GM19043 (cell line): ENCODE results near the gene NLK.
"Not testable (repeated sequence)": the region's sequence is repeated elsewhere in the genome, so short reads cannot be mapped to it uniquely, and the experiment has no call there.

Experiments
- ATAC-seq: cut with Tn5 transposase; IDR thresholded peaks from one replicate; pipeline ENCODE4 v1.9.1; 2021; ENCODE audit warnings: low read depth; ENCODE audit not compliant: unreplicated experiment

Gene NLK

DNA sequence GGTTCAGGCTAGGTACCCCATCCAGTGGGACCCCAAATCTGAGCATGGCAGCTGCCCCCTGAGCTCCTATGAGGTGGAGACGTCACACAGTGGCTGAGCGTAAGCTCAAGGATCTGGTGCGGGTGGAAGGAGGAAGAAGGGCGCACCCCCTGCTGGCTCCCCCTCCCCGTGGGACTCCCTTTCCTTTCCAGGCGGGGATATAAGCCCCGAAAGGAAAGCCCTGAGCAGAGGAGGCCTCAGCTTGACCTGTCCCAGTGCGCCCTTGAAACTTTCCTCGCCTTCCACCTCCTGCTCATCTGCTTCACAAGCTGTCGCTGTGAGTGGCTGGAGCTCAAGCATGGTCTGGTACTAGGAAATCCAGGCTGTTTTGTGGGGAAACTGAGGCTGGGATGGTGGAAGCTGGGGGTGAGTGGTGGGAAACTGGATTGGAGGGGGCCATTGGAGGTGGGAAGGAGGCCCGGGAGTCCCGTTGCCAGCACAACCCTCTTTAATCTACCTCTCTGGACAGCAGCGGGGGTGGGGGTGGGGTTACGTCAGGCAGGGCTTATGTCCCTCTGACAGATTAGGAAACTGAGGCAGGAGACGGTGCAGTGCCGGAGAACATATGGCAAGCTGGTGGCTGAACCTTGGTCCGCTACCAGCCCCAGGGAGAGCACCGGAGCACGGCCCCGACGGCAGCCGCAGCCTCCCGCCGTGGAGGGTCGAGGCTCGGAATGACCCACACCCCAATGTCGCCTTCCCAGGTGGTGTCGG is 184.3 kb downstream of the NLK start:
- no peak for ATAC-seq

DNA sequence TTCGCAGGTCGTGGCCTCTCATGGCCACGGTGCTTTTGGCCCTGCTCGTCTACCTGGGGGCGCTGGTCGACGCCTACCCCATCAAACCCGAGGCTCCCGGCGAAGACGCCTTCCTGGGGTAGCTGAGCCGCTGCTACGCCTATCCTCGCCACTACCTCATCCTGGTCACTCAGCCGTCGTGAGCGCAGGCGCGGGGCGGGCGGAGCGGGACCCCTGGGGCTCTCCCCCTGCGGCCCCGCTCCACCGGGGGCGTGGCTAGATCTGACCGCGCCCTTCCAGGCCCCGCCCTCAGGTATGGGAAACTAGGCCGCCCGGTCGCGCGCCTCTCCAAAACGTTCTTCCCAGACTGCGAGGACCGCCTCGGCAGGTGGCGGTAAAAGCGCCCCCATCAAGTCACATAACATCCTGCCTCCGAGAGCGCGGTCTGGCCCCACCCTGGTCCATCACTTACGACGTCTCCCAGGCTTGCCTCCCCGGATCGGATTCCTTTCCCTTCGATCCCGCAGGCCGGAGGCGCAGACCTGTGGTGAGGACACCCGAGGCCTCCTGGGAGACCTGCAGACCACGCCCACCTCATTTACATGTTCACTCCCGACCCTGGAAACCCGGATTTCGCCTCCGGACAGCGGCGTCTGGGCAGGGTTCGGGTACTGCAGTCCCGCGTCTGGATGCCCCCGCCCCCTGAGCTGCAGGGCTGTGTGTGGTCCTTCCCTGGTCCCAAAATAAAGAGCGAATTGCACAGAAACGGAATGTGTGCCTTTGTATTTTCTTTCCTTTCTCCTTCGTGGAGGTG is 185.0 kb downstream of the NLK start:
- ATAC-seq: no peak

DNA sequence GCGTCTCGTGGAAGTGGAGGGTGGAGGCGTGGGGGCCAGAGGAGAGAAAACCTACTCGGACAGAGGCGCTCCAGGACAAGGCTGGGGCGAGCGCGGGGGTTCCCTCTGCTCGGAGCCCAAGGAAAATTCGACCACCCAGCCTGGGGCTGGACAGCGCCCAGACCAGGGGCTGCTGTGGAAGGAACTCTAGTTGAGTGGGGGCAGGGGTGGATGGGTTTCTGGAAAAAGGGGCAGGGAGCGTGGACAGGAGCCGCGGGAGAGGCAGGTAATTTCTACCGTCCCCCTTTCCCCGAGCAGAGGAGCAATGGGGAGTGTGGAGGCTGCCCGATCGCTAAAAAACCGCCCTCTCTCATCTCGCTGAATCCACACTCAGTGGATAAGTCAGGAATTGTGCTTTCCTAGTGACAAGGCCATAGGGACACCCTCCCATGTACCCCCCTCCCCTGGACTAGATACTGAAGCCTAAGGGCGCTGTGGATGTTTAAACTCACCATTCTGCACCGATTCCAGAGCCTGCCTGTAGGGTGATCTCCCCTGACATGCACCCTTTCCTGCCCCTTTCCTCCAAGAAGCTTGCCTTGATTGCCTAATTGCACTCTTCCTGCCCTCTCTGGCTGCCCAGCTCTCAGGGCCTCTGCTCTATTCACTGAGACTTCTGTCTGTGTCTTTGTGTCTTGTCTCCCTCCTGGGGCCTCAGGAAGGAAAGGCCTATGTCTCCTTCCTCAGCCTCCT is 185.8 kb downstream of the NLK start:
- ATAC-seq: no peak

DNA sequence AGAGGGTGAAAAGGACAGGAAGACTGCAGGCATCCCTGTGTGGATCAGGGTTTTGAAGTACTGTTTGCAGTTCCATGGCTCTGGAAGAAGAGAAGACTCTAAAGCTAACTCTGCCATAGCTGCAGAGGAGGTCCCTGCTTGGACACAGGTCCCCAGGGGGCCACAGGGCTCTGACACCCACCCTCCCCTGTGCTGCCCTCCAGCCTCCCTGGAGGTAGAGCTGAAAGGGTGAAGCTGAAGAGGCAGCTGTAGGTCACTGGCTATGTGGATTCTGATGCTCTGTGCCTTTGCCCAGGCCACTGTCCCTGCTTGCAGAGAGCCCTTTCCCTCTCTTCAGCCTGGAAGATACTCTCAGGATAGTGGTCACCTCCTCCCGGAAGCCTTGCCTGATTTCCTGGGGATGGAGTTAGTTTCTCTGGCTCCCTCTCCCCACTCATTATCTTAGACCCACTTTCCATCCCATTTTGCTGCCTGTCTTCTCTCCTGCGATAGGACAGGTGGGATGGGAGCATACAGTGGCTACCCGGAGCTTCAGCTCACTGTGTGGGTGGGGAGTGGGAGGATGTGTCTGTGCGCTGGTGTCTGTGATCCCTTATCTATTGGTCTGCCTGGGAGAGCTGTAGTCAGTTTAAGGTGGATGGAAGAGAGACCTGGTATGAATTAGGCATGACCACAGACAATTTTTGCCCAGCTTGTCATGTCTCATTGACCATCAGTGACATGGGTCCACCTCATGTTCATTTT is 186.7 kb downstream of the NLK start:
- ATAC-seq: no peak

DNA sequence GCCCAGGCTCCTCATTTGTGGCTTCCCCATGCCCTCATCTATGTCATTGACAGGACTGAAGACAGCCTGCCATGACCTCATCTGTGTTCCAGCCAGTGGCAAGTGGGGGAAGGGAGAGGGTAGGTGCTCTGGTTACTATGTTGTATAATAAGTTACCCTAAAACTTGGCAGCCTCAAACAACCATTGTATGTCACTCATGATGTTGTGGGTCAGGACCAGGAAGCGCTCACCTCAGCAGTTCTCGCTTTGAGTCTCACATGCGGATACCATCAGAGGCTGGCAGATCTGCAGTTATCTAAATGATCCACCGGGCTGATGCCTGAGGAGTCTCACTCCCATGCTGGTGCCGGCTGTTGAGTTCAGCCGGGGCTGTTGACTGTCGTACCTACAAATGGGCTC is 187.5 kb downstream of the NLK start:
- no peak for ATAC-seq

DNA sequence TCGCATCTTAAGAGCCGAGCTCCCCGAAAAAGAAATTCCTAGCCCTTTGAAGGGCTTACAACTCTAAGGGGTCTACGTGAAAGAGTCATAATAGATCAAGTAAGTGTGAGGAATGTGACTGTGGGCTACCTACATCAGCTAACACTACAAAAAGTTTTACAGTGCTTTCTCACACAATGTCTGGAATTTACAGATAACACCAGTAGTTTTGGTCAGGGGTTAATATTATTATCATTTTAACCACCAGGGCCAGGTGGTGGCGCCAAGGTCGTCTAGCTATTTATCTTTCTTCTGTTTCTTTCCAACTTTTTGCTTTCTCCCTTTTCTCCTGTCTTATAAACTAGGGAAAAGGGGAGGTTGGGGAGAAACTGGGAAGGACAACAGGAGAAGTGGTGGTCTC is 188.1 kb downstream of the NLK start:
- ATAC-seq: not testable (repeated sequence)

DNA sequence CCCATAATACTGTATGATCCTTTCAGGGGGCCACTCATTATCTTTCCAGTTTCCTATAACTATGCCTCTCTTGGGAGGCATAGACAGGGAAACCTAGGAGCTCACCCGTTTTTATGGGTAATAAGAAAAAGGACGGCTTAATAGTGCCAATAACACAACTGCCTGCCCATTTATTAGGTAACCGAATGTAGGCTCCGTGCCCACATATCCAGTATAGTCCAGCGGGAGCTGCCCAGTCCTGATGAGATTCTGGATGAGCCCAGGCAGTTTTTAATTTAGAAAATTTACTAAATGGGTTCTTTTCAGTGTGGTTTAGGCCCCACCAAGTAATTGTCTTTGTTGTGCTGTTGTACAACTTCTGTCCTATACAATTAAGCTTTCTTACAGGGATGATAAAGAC is 189.1 kb downstream of the NLK start:
- ATAC-seq: not testable (repeated sequence)

DNA sequence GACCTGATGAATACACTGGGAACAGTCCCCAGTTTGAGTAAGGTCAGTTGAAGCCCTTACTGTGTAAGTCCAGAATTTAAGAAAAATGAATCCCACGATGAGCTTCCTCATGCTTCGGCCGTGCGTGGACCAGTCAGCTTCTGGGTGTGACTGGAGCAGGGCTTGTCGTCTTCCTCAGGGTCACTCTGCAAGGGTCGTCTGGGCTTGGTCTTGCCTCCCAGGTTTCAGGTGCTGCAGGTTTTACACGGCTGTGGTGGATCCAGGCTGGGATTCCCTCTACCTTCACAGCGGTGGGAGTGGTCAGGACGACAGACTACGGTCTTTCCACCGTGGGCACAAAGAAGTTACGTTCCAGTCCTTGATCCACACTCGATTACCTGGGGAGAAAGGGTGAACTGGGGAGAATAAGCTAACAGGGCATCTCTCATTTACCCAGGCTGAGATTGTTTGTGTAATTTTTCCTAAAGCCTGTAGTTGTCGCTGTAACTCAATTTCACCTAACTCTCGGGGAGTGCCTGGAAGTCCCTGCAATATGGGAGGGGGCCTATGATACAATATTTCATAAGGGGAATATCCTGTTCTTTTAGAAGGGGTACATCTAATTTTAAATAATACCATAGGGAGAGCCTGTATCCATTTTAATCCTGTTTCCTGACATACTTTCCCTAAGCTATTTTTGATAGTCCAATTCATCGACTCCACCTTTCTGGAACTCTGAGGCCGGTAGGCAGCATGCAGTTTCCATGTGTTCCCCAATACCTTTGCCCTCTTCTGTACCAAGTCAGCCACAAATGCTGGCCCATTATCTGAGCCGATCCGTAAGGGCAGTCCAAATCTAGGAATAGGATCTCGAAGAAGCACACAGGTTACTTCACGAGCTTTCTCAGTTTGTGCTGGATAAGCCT is 190.7 kb downstream of the NLK start:
- not testable (repeated sequence) for ATAC-seq

DNA sequence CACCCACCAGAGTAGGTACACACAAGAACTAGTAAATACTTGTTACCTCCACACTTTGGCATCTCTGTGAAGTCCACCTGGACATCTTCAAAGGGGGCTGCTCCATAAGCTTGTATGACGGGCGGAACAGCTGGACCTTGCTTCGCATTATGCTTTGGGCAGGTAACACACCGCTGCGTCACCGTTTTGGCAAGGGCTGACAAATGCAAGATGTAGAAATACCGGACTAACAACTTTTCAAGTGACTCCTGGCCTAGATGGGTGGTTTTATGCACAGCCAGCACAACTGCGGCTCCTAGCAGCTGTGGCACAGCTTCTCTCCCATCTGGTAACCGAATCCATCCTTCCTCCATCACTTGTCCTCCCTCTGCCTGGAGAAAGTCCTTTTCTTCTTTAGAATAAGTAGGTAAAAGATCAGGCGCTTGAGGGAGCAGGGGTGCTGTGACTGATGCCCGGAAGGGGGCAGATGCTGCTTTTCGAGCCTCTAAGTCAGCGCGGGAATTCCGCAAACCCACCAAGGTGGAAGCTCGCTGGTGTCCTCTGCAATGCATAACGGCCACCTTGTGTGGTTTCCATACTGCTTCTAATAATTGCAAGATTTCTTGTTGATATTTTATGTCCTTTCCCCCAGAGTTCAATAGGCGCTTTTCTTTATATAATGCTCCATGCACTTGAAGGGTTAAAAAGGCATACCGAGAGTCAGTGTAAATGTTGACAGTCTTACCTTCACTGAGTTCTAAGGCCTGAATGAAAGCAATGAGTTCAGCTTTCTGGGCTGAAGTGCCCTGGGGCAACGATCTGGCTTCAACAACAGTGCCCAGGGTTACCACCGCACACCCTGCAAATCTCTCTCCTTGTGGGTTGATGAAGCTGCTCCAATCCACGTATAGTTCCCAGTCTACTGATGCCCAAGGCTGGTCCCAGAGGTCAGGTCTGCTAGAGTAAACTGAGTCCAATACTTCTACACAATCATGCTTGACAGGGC is 191.7 kb downstream of the NLK start:
- ATAC-seq: not testable (repeated sequence)

DNA sequence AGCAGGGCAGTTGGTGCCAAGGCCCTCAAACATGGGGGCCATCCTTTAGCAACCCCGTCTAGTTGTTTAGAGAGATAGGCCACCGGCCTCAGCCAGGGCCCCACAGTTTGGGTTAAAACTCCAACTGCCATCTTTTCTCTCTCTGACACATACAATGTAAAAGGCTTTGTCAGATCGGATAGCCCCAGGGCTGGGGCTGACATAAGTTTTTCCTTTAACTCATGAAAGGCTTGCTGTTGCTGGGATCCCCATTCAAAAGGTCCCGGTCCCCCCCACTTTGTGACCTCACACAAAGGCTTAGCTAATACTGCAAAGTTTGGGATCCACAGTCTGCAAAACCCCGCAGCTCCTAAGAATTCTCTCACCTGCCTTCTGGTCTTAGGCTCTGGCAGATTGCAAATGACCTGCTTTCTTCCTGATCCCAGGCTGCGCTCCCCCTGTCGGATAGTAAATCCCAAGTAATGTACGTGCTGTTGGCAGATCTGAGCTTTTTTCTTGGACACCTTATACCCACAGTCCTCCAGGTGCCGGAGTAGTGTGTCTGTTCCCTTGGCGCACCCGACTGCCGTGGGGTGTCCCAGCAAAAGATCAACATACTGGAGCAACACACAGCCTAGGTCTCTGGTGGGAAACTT is 192.7 kb downstream of the NLK start:
- ATAC-seq: not testable (repeated sequence)

DNA sequence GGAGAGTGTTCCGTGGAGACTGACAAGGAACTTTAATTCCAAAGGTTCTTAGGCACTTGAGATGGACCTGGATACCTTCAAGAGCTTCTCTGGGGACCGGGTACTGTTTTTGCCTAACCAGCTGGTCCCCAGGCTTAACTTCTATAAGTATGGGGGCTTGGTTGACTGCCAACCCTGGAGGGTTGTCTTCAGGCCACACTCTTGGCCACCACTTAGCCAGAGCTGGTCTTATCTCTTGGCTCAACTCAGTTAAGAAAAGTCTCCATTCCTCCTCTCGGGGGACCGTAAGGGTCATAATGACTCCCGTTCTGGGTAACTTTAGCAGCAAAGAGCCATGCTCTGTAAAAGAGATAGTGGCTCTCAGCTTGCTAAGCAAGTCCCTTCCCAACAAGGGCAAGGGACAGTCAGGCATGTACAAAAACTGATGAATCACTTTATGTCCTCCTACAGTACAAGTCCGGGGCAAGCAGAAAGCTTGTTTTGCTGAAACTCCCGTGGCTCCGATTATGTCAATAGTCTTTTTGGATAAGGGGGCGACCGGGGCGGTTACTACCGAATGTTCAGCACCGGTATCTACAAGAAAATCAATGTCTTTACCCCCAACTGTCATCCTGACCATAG is 193.7 kb downstream of the NLK start:
- ATAC-seq: not testable (repeated sequence)

DNA sequence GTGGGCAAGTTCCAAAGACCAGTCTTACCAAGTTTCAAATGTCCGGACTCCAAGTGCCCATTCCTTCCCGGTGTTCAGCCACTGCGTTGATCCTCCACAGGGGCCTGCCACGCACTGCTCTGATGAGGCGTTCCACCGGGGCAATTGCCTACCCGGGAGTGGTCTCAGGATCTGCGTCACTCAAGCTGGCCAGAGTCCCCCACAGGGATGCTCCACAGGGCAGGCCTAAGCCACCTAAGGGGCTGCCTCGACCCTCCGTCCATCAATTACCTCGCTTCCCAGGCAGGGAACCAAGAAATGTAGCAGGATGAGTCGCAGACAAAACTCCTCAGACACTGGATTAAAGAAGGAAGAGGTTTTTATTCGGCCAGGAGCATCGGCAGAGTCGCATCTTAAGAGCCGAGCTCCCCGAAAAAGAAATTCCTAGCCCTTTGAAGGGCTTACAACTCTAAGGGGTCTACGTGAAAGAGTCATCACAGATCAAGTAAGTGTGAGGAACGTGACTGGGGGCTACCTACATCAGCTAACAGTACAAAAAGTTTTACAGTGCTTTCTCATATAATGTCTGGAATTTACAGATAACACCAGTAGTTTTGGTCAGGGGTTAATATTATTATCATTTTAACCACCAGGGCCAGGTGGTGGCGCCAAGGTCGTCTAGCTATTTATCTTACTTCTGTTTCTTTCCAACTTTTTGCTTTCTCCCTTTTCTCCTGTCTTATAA is 196.2 kb downstream of the NLK start:
- not testable (repeated sequence) for ATAC-seq

DNA sequence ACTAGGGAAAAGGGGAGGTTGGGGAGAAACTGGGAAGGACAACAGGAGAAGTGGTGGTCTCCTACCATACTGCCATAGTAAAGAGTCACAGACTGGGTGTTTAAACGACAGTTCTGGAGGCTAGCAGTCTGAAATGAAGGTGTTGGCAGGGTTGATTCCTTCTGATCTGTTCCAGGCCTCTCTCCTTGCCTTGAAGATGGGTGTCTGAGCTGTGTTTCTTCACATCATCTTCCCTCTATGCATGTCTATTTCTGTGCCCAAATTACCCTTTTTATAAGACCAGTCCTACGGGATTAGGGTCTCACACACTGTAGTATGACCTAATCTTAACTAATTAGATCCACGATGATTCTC is 196.8 kb downstream of the NLK start:
- no peak for ATAC-seq

DNA sequence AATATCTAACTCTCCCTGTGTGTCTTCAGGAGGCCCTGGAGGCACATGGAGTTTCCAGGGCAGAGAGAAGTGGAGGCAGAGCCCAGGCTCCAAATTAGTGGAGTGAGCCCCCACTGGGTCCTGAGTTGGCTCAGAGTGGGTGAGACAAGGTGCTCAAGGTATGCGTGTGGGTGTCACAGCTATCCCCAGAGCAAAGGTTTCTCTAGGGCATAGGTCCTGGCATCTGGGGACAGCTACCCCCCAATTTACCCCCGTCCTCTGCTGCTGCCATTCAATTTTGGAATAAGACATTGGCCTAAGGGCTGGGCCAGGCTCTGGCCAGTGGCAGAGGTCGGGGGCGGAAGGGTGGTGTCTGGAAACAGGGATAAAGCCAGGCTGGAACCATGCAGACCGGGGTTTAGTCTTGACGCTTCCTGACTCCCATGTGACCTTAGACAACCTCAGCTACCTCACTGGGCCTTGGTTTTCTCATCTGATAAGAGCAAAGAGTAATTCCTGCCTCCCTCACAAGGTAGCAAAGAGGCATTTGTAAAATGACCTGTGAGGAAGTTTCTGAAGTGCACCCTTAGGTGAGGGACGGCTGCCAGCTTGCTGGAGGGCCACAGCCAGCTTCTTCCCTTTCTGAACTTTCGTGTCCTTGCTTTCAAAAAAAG is 198.3 kb downstream of the NLK start:
- ATAC-seq: no peak

DNA sequence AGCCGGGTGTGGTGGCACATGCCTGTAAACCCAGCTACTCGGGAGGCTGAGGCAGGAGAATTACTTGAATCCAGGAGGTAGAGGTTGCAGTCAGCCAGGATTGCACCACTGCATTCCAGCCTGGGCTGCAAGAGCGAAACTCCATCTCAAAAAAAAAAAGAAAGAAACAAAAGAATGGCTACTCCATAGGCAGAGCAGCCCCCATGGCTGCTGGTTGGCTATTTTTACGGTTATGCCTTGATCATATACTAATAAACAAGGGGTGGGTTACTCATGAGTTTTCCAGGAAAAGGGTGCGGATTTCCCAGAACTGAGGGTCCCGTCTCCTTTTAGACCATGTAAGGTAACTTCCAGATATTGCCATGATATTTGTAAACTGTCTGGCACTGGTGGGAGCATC is 200.3 kb downstream of the NLK start:
- no peak for ATAC-seq

DNA sequence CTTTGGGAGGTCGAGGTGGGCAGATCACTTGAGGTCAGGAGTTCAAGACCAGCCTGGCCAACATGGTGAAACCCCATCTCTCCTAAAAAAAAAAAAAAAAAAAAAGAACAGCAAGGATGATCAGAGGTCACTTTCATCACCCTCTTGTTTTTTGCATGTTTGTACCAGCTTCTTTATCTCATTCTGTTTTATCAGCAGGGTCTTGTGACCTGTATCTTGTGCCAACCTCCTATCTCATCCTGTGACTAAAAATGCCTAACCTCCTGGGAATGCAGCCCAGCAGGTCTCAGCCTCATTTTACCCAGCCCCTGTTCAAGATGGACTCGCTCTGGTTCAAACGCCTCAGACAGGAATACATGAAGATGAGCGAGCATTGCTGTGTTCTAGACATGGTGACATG is 200.8 kb downstream of the NLK start:
- ATAC-seq: not testable (repeated sequence)
